NCI-H1417 (cell line): ENCODE results near the gene GPR55.
A peak's percentile ranks its signal among the peaks of the same experiment; 100 is the strongest.
"Not testable (repeated sequence)": the region's sequence is repeated elsewhere in the genome, so short reads cannot be mapped to it uniquely, and the experiment has no call there.

Experiments
- DNase-seq, 3 experiments: peaks; one replicate each; lab custom pipeline; 2025; lab: John Stamatoyannopoulos, UW

Gene GPR55, protein sequence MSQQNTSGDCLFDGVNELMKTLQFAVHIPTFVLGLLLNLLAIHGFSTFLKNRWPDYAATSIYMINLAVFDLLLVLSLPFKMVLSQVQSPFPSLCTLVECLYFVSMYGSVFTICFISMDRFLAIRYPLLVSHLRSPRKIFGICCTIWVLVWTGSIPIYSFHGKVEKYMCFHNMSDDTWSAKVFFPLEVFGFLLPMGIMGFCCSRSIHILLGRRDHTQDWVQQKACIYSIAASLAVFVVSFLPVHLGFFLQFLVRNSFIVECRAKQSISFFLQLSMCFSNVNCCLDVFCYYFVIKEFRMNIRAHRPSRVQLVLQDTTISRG

DNA sequence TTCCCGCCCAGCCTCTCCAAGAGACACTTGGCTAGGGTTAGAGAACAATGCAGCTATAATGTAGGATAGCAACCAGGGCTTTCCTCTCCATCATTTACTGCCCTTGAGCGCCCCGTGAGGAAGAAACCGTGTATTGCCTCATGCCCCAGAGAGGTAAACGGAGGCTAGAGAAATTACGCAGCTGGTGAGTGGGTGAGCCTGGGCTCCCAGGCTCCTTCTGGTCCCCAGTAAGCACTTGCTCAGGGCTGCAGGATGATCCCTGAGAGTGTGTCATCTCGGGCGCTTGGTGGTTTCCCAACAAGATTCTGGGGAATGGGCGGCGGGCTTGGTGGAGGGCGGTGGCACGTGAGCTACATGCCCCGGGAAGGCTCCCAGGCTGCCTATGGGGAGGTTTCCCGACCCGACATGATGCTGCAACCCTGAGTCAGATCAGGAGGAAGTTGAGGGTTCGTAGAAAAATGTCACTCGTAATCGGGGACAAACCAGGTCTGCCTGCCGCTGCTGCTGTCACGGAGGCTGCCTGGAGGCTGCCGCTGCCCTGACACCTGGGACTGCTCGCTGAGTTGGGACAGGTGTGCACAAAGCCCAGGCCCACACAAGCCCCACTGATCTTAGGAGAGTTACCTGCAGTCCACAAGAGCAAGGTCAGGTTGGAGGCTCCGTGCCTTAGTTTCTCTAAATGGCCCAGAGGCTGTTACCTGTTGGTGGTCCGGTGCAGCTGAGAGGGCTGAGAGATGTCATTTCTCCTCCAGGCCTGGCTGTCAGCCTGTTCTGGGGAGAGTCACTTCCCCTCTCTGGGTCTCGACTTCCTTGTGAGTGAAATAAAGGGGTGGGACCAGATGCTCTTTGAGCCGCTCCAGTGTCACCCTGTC is at the start of gene GPR55:
TSS of gene GPR55 (minus strand) at position 773 of the 872 bp plus-strand sequence. CDS start 14,280 bp downstream, outside the sequence.
- DNase-seq, result no peak

DNA sequence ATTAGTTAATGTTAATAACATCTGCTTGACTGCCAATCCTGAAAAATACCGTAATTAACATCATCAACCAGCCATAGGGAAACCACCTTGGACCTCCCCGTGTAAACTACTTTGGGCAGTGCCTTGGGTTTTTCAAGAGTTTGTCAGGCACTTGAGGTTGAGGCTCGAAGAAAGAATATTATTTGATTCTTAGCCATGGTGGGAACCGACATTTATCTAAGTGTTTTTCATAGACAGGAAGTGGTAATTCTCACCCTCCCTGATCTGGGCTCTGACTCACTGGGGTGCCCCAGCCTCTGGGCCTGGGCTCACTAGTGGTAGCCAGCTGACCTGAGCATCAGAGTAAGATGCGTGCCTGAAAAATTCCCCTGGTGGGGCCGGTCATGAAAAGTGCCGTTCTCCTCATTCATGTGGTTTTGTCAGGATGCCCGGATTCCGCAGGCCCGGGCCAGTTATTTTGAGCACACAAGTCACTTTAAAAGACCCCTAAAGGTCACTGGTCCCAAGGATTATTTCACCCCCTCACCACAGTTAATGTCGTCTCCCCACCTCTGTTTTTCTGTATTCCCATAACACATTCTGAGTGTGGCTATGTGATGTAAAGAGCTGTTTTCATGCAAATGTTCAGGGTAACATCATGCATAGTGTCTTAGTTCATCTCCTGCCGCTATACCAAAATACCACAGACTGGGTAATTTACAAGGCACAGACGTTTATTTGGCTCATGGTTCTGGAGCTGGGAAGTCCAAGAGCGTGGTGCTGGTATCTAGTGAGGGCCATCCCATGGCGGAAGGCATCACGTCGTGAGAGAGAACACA is 49.3 kb upstream of the GPR55 start:
- DNase-seq, result no peak

DNA sequence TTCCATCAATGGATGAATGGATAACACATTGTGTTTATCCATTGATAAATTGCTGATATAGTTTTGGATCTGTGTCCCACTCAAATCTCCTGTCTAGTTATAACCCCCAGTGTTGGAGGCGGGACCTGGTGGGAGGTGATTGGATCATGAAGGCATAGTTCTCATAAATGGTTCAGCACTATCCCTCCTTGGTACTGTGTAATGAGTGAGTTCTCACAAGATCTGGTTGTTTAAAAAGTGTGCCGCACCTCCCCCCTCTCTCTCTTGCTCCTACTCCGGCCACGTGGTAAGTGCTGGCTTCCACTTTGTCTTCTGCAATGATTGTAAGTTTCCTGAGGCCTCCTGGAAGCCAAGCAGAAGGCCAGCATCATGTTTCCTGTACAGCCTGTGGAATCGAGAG is 47.0 kb upstream of the GPR55 start:
- DNase-seq, result no peak

DNA sequence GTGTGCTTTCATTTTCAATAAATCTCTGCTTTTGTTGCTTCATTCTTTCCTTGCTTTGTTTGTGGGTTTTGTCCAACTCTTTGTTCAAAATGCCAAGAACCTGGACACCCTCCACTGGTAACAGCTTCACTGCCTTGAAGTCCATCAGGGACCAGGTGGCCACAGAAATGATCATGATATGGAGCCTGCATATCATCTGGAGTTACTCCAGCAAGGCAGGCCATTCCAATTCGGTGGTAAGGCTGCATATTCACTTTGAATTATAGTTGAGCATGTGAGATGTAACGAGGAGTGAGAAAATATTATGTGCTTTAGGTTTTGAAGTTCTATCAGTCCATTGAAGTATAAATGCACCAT is 44.6 kb upstream of the GPR55 start:
- DNase-seq, result peak in 1 of 3 experiments; percentile 31

DNA sequence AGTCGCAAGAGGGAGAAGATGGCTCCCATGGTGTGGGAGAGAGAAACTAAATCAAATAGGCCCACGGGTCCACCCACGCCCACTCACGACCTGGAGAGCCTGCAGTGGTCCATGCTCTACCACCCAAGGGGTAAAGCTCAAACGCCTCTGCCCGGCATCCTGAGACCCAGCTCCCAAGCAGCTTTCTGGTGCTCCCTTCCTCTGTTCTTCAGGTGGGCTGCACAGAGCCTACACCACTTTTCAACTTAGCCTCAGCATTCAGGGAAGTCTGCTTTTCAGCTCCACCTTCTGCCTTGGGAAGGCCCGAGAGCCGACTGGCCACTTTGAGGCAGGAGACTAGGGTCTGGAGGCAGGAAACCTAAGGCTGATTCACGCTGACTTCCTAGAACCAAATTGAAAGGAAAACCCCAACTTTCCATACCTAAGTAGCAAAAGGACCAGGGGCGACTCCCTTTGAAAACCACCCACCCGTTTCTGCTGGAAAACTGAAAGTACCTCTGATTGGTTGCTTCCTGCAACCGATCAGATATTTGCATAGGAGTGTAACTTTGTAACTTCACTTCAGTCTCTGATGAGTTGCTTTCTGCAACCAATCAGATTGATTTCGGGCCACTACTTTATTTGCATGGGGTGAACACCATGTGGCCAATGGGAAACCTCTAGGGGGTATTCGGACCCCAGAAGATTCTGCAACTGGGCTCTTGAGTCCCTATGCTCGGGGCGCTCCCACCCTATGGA is 44.0 kb upstream of the GPR55 start:
- DNase-seq, result no peak

DNA sequence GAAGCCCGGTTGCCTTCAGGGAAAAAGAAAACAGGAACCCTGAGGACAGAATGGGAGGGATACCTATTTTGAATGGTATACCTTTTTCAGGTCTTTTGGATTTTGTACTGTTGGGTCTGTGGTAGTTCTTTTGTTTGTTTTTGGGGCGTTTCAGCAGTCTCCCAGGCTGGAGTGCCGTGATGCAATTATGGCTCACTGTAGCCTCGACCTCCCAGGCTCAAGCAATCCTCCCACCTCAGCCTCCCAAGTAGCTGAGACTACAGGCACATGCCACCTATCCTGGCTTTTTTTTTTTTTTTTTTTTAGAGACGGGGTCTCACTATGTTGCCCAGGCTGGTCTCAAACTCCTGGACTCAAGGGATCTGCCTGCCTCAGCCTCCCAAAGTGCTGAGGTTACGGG is 43.3 kb upstream of the GPR55 start:
- not testable (repeated sequence) for DNase-seq

DNA sequence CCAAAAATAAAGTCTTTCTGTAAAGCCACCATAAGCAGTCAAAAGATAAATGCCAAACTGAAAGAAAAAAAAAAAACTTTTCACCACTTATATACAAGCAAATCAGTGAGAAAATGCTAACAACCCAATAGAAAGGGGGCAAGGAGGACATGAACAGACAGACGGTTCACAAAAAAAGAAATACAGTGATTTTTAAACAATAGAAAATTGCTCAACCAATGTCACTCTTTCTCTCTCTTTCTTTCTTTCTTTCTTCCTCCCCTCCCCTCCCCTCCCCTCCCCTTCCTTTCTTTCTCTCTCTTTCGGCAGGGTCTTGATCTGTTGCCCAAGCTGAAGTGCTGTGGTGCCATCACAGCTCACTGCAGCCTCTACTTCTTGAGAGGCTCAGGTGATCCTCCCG is 42.1 kb upstream of the GPR55 start:
- no peak for DNase-seq

DNA sequence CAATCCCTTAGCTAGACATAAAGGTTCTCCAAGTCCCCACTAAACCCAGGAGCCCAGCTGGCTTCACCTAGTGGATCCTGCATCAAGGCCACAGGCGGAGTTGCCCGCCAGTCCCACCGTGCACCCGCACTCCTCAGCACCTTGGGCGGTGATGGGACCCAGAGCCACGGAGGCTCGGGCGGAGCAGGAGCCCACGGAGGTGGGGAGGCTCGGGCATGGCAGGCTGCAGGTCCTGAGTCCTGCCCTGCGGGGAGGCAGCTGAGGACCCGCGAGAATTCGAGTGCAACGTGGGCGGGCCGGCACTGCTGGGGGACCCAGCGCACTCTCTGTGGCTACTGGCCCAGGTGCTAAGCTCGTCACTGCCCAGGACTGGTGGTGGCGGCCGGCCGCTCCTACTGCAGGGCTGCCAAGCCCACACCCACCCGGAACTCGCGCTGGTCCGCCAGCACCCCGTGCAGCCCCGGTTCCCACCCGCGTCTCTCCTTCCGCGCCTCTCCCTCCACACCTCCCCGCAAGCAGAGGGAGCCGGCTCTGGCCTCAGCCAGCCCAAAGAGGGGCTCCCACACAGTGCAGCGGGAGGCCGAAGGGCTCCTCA is 39.2 kb upstream of the GPR55 start:
- DNase-seq, result no peak

DNA sequence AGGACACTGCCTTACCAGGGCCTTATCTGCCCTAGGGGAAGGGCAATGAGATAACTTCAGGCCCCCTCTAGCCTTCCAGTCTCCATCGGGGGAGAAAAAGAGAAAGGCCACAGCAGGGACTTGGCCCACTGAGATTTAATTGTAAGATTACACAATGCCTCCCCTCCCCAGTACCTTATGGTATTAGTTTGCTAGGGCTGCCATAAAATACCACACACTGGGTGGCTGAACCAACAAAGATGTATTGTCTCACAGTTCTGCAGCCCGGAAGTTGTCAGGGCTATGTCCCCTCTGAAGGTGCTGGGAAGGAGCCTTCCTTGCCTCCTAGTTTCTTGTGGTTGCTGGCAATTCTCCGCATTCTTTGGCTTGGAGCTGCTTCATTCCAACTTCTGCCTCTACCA is 36.0 kb upstream of the GPR55 start:
- no peak for DNase-seq

DNA sequence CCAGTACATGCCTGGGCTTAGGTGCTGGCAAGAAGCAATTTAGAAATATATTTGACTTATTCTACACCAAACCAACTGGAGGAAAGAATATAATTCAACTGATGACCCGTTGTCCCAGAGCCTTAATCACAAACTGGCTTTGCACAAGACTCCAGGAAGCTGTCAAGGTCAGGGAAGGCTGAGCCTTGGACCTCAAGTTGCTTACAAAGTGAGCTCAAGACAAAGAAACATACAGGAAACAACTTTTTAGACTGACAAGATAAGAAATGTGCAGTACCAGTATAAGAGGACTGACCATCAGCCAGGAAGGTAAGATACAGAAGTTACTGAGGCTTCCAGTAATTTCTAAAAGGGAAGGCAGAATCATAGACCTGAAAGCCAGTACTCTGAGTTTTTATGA is 35.0 kb upstream of the GPR55 start:
- no peak for DNase-seq

DNA sequence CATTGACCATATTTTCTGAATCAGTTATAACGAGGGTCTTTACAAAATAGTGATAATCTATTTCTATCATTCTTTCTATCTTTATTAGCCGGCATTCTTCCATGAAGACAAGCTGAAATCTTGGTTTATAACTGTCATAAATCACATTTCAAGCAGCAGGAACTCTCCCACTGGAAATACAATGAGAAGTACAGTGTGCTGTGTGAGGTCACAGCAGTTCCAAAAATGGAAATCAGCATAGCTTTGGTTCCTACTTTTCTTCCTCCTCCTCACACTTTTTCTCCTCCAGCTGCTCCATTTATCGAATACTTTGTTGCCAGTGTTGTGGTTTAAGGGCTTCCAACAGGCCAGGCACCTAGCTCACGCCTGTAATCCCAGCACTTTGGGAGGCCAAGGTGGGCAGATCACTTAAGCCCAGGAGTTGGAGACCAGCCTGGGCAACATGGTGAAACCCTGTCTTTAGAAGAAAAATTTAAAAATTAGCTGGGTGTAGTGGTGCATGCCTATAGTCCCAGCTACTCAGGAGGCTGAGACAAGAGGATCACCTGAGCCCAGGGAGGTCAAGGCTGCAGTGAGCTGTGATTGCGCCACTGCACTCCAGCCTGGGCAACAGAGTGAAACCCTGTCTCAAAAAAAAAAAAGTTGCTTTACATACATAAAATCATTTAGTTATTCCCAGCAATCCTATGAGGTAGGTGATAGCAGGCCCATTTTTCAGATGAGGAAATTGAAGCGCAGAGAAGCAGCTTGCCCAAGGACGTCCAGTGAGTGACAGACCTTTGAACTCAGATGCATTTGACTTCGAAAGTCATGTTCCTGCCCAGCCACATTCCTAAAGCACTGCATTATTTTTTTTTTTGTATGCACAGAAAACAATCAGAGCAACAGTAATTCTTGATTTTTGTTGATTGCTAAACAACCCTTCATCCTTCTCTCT is 34.0 kb upstream of the GPR55 start:
- no peak for DNase-seq

DNA sequence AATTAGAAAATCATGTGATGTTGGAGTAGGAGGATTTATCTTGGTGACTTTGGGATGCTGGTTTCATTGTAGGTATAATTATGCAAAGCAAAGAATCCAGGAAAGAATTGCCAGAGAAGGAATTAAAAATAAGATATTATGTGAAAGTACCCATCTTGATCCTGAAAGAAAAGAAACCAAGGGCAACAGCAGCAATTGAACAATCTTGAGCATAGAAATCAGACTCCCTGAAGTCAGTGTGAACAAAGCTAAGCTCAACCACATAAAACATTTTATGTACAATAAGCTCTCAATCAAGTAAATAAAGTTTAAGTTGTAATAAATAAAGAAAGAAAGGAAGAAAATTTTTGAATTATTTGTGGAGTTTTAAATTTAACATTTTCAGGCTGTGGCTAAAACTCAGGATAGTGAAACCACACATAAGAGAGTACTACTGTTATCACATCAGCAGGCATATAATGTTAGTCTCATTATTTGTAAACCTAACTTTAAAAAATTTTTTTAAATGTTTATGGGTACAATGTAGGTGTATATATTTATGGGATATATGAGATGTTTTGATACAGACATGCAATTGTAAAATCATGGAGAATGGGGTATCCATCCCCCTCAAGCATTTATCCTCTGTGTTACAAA is 32.8 kb upstream of the GPR55 start:
- DNase-seq, result no peak

DNA sequence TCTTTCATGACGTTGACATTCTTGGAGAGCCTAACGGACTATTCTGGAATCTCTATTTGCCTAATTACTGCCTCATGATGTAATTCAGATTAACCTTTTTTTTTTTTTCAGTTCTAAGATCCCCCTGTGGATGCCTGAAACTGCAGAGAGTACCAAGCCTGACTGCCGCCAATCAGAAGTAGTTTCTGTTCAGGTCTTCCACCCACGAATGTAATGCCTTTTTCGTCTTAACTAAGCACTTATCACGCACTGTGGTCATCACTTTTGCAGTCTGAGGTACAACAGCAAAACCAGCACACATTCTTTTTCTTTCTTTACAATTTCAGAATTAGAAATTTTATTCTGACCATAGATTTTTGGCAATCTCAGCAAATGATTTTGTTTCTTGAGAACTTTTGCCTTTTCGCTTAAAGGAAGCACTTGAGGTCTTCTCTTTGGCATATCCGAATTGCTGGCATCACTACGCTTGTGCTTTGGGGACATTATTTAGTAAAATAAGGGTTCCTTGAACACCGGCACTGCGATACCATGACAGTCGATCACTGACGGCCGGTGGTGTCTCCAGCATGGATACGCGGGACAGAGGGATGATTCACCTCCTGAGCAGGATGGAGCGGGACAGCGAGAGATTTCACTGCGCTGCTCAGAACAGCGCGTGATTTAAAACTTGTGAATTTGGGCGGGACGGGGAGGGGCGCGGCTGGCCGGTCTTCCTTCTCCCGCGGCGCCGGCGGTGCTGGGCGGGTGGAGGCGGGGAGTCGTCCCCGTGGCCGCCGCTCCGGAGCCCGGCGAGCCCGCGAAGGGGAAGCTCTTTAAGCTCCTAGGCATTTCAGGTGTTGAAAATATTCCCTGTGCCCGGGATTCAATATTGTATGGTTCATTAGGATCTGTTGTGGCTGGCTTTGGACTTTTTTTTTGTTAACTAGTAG is 32.0 kb upstream of the GPR55 start:
- DNase-seq, result peak in 2 of 3 experiments; percentile 40 to 49

DNA sequence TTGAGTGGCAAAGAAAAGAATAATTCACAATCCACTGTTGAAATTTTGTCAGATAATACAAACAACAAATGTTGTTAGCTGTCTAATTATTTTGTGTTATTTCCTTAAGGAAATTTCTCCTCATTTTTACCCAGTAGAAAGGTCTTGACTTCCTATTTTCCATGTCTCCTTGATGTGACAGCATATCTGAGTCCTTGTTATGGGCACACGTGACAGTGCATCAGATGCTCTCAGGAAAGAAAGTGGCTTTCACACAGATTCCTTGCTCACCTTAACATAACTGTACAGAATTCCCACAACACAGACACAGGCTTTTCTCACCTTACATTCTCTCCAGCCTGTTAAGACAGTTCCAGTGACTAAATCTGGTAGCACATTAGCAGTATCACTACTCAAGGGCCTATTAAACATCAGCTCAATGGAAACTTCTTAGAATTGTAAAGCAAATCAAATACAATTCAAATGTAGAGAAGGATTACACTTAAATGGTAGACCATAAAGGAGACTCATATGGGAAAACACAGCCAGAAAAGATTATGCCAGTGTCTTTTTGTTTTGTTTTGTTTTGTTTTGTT is 30.2 kb upstream of the GPR55 start:
- no peak for DNase-seq

DNA sequence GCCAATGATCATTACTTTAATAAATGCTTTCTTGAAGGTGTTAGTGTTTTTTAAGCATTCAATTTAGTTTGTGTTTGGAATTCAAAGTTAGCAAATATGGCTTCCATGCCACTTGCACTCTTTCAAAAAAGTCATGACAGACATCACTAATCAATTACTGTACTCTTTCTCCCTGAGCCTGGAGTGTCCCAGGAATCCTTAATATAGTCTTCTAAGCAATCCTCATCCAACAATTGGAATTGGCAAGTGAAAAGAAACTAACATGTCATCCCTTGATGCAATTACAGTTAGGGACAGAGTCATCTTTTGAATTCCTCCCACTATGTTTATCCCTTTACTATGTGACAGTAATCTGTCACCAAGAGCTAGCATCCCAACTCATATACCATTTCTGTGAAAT is 29.7 kb upstream of the GPR55 start:
- no peak for DNase-seq

DNA sequence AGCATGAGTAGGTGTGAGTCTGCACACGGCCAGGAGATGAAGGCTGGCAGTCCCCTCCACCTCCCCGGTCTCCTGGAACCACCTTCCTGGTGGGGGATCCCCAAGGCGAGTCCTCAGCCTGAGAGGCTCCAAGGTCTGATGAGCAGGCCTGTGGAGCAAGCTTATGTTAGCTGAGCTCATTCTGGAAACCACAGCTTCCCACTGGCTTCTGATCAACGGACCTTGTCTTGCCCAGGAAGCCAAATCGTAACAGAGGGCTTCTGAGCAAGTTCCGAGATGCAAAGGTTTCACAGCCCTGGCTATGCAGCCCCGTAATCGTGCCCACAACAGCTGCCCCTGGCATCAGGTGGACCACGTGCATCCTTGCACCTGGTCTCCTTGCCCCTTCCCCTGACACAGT is 28.8 kb upstream of the GPR55 start:
- no peak for DNase-seq

DNA sequence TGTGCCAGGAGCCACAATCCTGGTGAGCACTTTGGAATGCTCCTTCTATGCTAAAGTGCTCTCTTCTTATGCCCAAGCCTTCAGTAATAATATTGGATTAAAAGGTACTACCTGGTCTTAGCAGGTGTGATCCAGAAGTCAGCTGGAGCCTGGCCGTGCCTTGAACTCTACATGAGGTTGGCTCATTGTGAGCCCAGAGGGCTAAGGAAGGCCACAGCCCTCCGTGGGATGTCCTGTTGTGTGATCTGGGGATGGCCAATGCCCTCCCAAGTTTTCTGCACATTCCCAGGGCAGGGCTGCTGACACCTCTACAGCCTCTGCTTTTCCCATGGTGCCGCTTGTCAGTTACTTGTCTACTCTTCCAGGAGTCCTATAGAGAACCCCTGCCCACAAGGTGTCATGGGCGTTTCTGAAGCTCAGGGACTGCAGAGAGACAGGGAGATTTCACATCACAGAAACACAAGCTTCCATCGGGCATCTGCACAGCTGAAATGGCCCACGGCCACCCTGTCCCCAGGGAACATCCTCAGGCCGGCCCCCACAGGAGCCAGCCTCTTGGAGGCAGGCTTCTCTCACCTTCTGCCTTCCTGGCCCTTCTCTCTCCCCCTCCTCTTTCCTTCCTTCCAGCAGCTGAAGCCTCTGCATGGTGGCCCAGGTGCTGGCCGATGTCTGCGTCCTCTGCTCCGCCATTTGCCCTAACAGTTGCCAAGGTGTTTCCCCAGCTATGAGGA is 27.3 kb upstream of the GPR55 start:
- DNase-seq, result no peak

DNA sequence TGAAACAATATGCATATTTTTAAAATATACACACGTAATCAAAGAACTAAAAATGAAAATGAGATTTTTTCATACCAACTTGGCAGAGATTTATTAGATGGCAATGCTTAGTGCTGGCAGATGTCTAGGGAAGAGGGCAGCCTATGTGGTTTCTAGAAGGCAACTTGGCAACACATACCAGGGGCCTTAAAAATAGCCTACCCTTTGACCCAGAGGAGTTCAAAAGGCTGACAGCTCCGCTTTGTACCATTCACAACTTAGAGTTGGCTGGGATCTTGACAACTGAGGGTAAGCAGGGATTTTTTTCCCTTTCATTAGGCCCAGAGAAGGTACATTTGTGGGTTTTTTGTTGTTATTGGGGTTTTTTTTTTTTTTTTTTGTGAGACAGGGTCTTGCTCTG is 26.4 kb upstream of the GPR55 start:
- no peak for DNase-seq
